Endothelial cell of umbilical vein (primary cell): Measurements from ENCODE around the gene PTPRD.

Experiments
- CTCF ChIP-seq, 2 donors: IDR thresholded peaks; 1 replicate in 1 of 2; 2 replicates in 1 of 2; pipeline ENCODE4 v1.5.1; 2011; ENCODE audit warnings: low read length in 2 of 2, mild to moderate bottlenecking in 2 of 2, moderate library complexity in 2 of 2, control low read depth in 1 of 2, inconsistent platforms in 1 of 2, low read depth in 1 of 2; ENCODE audit not compliant: insufficient read depth in 1 of 2; ENCODE audit errors: extremely low read depth in 1 of 2
- POLR2A ChIP-seq: IDR thresholded peaks from 2 replicates; pipeline ENCODE4 v1.6.1; 2012; ENCODE audit warnings: low read depth, mild to moderate bottlenecking, control low read depth, low read length

- TF ChIP-seq CTCF (IDR thresholded peaks at IDR 0.05; ENCODE audit: extremely low read depth in 1 of 2, insufficient read depth in 1 of 2, low read depth in 1 of 2, low read length in 2 of 2) (no peak), POLR2A (no peak)
These were observed 841.5 kb downstream of the PTPRD start for GRCh38 chr9:9771314-9771713.
